HTERT RPE-1 (cell line): ENCODE data around the gene SPATA33.
"Not testable (repeated sequence)": the region's sequence is repeated elsewhere in the genome, so short reads cannot be mapped to it uniquely, and the experiment has no call there.

Experiments used
- in situ Hi-C: fragments of 300-500 bp; cut with MboI; formaldehyde crosslinking; loops from 4 replicates; pipeline ENCODE4 v1.14.3; 2020; ENCODE audit warnings: low sequenced_read_pairs

The SPATA33 gene

DNA sequence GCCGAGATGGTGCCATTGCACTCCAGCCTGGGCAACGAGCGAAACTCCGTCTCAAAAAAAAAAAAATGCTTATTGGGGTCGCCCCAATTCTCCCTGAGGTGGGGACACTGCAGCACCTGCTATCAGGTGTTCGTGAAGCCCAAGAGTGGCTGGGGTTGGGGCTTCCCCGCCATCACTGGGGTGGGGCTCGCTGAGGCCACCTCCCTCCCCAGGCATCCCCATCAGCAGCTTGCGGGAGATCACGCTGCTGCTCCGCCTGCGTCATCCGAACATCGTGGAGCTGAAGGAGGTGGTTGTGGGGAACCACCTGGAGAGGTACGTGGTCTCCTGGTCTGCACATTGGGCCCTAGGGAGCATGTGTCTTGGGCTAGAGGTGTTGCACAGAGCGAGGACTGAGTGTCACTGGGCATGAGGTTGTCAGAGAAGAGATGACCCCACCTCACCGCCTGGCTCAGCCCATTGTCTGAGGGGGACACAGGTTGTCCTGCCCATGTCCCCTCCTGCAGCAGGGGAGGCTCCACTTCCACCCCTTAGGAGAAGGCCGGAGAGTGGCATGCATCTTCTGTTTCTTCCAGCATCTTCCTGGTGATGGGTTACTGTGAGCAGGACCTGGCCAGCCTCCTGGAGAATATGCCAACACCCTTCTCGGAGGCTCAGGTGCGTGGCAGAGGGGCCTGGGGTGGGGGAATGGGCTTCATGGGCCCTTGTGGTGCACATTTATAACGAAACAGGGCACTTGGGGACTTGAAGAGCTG lies 33.8 kb downstream of the SPATA33 start:
- in situ Hi-C loops, result no loop called here

DNA sequence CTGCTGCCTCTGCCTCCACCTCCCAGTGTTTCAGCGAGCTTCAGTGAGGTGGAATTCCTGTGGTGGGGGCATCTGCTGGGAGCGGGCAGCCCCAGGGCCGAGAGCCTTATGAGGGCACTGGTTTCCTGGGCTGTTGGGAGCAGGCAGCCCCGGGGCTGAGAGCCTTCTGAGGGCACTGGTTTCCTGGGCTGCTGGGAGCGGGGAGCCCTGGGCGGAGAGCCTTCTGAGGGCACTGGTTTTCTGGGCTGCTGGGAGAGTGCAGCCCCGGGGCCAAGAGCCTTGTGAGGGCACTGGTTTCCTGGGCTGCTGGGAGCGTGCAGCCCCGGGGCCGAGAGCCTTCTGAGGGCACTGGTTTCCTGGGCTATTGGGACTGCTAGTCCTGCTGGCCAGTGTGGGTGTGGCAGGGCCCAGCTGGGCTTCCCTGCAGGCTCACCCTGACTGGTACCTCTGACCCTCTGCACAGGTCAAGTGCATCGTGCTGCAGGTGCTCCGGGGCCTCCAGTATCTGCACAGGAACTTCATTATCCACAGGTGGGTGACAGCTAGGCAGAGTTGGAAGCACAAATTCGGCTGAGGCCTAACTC lies 34.4 kb downstream of the SPATA33 start:
- in situ Hi-C loops, result no loop called here

GRCh38 chr16:89693289-89693731 lies 35.7 kb downstream of the SPATA33 start:
- in situ Hi-C loops, result no loop called here

DNA sequence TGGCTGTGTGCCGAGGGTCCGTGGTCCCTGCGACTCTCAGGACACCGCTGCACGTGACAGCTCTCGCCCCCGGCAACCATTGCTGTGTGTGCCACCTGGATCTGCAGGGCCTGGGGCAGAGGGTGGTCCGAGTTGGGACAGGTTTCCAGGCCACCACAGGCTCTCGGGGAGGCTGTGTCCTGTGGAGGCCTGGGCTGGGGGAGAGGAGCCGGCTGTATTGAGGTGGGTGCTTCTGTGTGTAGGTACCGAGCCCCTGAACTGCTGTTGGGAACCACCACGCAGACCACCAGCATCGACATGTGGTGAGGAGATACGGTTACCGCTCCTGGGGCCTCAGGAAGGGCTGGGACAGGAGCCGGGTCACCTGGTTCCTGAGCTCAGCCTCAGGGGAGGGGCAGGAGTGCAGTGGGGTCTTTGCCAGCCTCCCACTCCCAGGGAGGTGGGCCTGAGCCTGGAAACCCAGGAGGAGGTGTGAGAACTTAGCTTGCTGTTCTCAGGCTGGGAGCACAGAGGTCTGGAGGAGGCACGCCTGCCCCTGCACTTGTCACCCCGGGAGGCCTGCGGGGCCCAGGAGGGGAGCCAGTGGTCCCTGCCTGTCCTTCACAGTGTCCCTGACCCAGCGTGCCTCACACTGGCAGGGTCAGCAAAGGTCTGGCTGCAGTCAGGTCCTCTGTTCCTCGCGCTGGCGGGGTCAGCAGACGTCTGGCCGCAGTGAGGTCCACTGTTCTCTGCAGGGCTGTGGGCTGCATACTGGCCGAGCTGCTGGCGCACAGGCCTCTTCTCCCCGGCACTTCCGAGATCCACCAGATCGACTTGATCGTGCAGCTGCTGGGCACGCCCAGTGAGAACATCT lies 36.5 kb downstream of the SPATA33 start:
- in situ Hi-C loops, result no loop called here

DNA sequence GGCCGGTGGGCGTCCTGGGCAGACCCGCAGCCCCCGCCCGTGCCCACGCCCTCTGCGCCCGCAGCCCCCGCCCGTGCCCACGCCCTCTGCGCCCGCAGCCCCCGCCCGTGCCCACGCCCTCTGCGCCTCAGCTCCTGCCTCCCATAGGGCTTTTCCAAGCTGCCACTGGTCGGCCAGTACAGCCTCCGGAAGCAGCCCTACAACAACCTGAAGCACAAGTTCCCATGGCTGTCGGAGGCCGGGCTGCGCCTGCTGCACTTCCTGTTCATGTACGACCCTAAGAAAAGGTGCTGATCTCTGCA lies 37.1 kb downstream of the SPATA33 start:
- in situ Hi-C loops, result not testable (repeated sequence)

DNA sequence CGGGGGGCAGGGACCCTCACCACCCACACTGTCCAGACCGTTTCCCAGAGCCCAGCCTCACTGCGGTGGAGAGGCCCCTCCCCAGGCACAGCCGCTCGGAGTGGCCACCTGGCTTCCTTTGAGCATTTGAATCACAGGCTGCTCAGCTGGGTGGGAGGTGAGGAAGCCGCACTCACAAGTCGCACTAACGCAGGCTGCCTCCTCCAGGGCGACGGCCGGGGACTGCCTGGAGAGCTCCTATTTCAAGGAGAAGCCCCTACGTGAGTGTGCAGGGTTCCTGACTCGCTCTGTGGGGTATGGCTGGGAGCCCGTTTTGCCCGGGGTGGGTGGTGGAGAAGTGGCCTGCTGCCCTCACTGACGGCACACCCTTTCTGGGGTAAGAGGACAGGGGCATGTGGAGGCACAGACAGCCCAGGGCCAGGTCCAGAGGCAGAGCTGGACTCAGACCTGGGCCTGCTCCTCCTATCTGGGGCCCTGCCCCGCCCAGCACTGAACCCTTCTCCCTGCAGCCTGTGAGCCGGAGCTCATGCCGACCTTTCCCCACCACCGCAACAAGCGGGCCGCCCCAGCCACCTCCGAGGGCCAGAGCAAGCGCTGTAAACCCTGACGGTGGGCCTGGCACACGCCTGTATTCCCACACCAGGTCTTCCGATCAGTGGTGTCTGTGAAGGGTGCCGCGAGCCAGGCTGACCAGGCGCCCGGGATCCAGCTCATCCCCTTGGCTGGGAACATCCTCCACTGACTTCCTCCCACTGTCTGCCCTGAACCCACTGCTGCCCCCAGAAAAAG lies 37.6 kb downstream of the SPATA33 start:
- in situ Hi-C loops, result no loop called here

GRCh38 chr16:89695875-89696669 lies 38.4 kb downstream of the SPATA33 start:
- in situ Hi-C loops, result no loop called here

- in situ Hi-C loops, result no loop called here
Measured at GRCh38 chr16:89696670-89697128, 39.1 kb downstream of the SPATA33 start.

GRCh38 chr16:89697161-89697615 lies 39.6 kb downstream of the SPATA33 start:
- in situ Hi-C loops, result no loop called here

- in situ Hi-C loops, result no loop called here
Measured at GRCh38 chr16:89697616-89698331, 40.1 kb downstream of the SPATA33 start.

GRCh38 chr16:89698717-89699116 lies 41.1 kb downstream of the SPATA33 start:
- in situ Hi-C loops, result not testable (repeated sequence)

- in situ Hi-C loops, result not testable (repeated sequence)
Measured at GRCh38 chr16:89699629-89700099, 42.0 kb downstream of the SPATA33 start.

- in situ Hi-C loops, result no loop called here
Measured at GRCh38 chr16:89700100-89700648, 42.5 kb downstream of the SPATA33 start.

- in situ Hi-C loops, result no loop called here
Measured at GRCh38 chr16:89700649-89701424, 43.2 kb downstream of the SPATA33 start.

DNA sequence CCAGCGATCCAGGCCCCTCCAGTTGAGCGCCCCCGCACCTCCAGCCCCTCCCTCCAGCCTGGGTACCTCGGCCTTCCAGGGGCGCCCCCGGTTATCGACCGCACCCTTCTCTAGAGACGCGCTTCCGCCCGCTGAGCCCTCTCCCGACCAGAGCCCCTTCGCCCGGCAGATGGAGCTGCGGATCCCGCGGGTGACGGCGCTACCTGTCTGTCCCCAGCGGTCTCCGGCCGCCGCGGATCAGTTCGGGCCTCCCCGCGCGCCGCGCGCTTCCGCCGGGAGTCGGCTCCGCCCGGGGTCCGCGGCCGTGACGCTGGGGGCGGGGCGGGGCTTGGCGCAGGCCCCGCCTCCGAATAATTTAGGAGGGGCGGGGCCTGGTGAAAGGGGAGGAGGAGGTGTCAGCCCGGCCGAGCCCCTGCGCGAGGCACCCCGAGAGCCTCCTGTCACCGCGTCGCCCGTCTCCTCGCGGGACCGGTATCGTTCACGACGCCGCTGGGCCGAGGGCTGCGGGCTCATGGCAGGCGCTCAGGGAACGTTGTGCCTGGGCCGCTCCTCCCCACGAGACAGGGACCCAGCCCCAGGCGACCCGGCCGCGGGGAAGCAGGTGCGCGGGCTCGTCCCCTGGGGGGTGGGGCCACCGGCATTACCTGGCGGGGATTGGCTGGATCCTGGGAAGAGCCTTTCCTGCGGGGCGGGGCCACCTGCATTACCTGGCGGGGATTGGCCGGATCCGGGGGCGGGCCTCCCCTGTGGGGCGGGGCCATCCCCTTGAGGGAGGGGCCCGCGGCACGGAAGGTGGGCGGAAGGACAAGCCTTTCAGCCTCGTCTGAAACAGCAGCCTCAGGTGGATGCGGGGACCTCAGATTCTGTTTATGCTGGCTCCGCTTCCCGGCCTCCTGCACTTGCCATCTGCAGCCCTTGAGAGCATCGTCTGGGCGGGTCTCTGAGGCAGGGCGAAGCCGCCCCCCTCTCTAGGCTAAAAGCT lies 44.1 kb downstream of the SPATA33 start, which contains the start of gene SPATA2L:
TSS of gene SPATA2L (minus strand) at position 281 of the 982 bp plus-strand sequence. CDS start 473 bp downstream, outside the sequence.
- in situ Hi-C loops, result no loop called here

DNA sequence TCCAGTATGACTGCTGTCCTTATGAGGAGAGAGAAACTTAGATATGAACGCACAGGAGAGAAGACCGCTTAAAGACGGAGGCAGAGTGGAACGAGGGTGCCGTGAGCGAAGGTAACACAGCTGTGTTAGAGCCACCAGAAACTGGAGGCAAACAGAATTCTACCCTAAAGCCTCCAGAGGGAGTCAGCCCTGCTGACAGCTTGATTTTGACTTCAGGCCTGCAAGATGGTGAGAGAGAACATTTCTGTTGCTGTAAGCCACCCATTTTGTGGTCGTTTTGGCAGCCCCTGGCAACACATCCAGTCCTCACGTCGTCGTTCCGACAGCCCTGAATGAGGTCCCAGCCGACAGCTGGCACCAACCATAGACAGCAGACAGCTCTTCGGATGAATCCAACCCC lies 46.6 kb downstream of the SPATA33 start:
- in situ Hi-C loops, result no loop called here

- in situ Hi-C loops, result no loop called here
Measured at GRCh38 chr16:89705006-89705405, 47.4 kb downstream of the SPATA33 start.
